Measurements from ENCODE around the gene PLXNA3.
A peak's percentile ranks its signal among the peaks of the same experiment; 100 is the strongest.

Gene PLXNA3

DNA sequence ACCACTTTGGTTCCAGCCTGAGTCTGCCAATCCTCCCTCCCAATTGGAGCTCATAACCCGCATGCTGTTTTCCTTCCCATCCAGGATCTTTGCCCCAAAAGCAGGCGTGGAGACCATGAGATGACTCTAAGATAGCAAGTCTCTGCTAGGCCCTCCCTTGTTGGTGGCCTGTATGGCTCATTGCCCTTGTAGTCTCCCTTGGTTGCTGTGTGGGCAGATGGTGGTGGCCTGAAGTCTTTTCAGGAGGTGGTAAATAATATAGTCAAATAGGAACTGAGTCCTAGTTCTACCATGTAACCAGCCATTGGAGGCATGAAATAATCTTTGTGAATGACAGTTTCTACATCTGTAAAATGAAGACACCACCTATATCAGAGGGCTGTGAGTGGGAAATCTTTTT, 28.4 kb upstream of the PLXNA3 start:
- Histone ChIP-seq H3K9me2 (replicated peaks; ENCODE audit: insufficient read depth, low read length) (no peaks in the 10 kb centered on the region), H3K79me2 (ENCODE audit: low read length) (peaks cover 24% of the 10 kb centered on the region), H3K9ac (ENCODE audit: low read length) (no peak overlapping the region), H3K4me2 (ENCODE audit: low read depth, low read length) (peak overlapping the region; percentile 91; the same call in 1 of the 2 replicates), H3K9me3 (replicated peaks; ENCODE audit: insufficient read depth, low read length) (no peaks in the 10 kb centered on the region), H3F3A (ENCODE audit: insufficient read depth, low read length) (no peaks in the 10 kb centered on the region), H4K20me1 (ENCODE audit: insufficient read depth, low read length) (no peaks in the 10 kb centered on the region), H2AFZ (ENCODE audit: low read length) (no peak overlapping the region), H3K27ac (ENCODE audit: low read length) (no peak overlapping the region), H3K36me3 (replicated peaks; ENCODE audit: insufficient read depth, low read length) (no peaks in the 10 kb centered on the region), H3K4me1 (ENCODE audit: low read length) (no peaks in the 10 kb centered on the region), H3K27me3 (replicated peaks; ENCODE audit: insufficient read depth, low read length) (no peaks in the 10 kb centered on the region), H3K4me3 (ENCODE audit: low read length) (peak overlapping the region; percentile 73)
- no peak for TF ChIP-seq EZH2 (optimal IDR thresholded peaks at IDR 0.05; ENCODE audit: low read depth, low read length)
- TF ChIP-seq CTCF (IDR thresholded peaks at IDR 0.05; ENCODE audit: low read length) = no peak
- TF ChIP-seq EZH2phosphoT487 (IDR thresholded peaks at IDR 0.05; ENCODE audit: low read length) = no peak
- DNase-seq = no peak

GRCh38 chrX:154430479-154430878, 27.6 kb upstream of the PLXNA3 start:
- DNase-seq = no peak

GRCh38 chrX:154430916-154431315, 27.2 kb upstream of the PLXNA3 start:
- H3K9me2 ChIP-seq (replicated peaks; ENCODE audit: insufficient read depth, low read length) = no peaks in the 10 kb centered on the region
- H3F3A ChIP-seq (ENCODE audit: insufficient read depth, low read length) = no peaks in the 10 kb centered on the region
- DNase-seq = no peak
- no peaks in the 10 kb centered on the region for H3K36me3 ChIP-seq (replicated peaks; ENCODE audit: insufficient read depth, low read length)
- H3K4me1 ChIP-seq (ENCODE audit: low read length) = no peaks in the 10 kb centered on the region
- H3K4me2 ChIP-seq (ENCODE audit: low read depth, low read length) = no peak overlapping the region
- H3K4me3 ChIP-seq (ENCODE audit: low read length) = no peak overlapping the region
- no peaks in the 10 kb centered on the region for H3K9me3 ChIP-seq (replicated peaks; ENCODE audit: insufficient read depth, low read length)
- no peak overlapping the region for H3K9ac ChIP-seq (ENCODE audit: low read length)
- TF ChIP-seq CTCF (IDR thresholded peaks at IDR 0.05; ENCODE audit: low read length) (no peak), EZH2 (optimal IDR thresholded peaks at IDR 0.05; ENCODE audit: low read depth, low read length) (no peak)
- no peaks in the 10 kb centered on the region for H3K27me3 ChIP-seq (replicated peaks; ENCODE audit: insufficient read depth, low read length)
- H4K20me1 ChIP-seq (ENCODE audit: insufficient read depth, low read length) = no peaks in the 10 kb centered on the region
- H2AFZ ChIP-seq (ENCODE audit: low read length) = no peak overlapping the region
- H3K27ac ChIP-seq (ENCODE audit: low read length) = no peak overlapping the region
- H3K79me2 ChIP-seq (ENCODE audit: low read length) = peaks cover 24% of the 10 kb centered on the region

More at GRCh38 chrX:154430479-154430878, 27.6 kb upstream of the PLXNA3 start:
- Histone ChIP-seq H3K27me3 (replicated peaks; ENCODE audit: insufficient read depth, low read length) (no peaks in the 10 kb centered on the region), H3K9me3 (replicated peaks; ENCODE audit: insufficient read depth, low read length) (no peaks in the 10 kb centered on the region), H2AFZ (ENCODE audit: low read length) (no peak overlapping the region), H4K20me1 (ENCODE audit: insufficient read depth, low read length) (no peaks in the 10 kb centered on the region), H3K36me3 (replicated peaks; ENCODE audit: insufficient read depth, low read length) (no peaks in the 10 kb centered on the region), H3K4me1 (ENCODE audit: low read length) (no peaks in the 10 kb centered on the region), H3K9me2 (replicated peaks; ENCODE audit: insufficient read depth, low read length) (no peaks in the 10 kb centered on the region), H3K4me3 (ENCODE audit: low read length) (no peak overlapping the region), H3F3A (ENCODE audit: insufficient read depth, low read length) (no peaks in the 10 kb centered on the region), H3K79me2 (ENCODE audit: low read length) (peaks cover 24% of the 10 kb centered on the region), H3K9ac (ENCODE audit: low read length) (no peak overlapping the region), H3K27ac (ENCODE audit: low read length) (no peak overlapping the region), H3K4me2 (ENCODE audit: low read depth, low read length) (no peak overlapping the region)
- no peak for TF ChIP-seq EZH2 (optimal IDR thresholded peaks at IDR 0.05; ENCODE audit: low read depth, low read length)
- no peak for TF ChIP-seq EZH2phosphoT487 (IDR thresholded peaks at IDR 0.05; ENCODE audit: low read length)
- no peak for TF ChIP-seq CTCF (IDR thresholded peaks at IDR 0.05; ENCODE audit: low read length)
